BLaER1 treated with 17β-estradiol and CSF1 and Interleukin-3, amounts not matched to agents 10 nM and 100 nM (cell line): ENCODE measurements around the gene MESP1.
"Not testable (repeated sequence)": the region's sequence is repeated elsewhere in the genome, so short reads cannot be mapped to it uniquely, and the experiment has no call there.

Experiments used
- H3K27ac ChIP-seq, 11 experiments: shearing (Covaris generic); formaldehyde crosslinking; 2 replicates each; pipeline ENCODE4 v1.8.1; 2022
- H3K27me3 ChIP-seq, 11 experiments: shearing (Covaris generic); formaldehyde crosslinking; 2 replicates each; pipeline ENCODE4 v1.8.1; 2022
- H3K36me3 ChIP-seq, 11 experiments: shearing (Covaris generic); formaldehyde crosslinking; 2 replicates each; pipeline ENCODE4 v1.8.1; 2022
- H3K4me1 ChIP-seq, 10 experiments: shearing (Covaris generic); formaldehyde crosslinking; 2 replicates each; pipeline ENCODE4 v1.8.1; 2022
- H3K4me2 ChIP-seq, 11 experiments: shearing (Covaris generic); formaldehyde crosslinking; 2 replicates each; pipeline ENCODE4 v1.8.1; 2022
- H3K4me3 ChIP-seq, 10 experiments: shearing (Covaris generic); formaldehyde crosslinking; 2 replicates each; pipeline ENCODE4 v1.8.1; 2022
- H3K9ac ChIP-seq, 11 experiments: shearing (Covaris generic); formaldehyde crosslinking; 2 replicates each; pipeline ENCODE4 v1.8.1; 2022
- H3K9me3 ChIP-seq, 11 experiments: shearing (Covaris generic); formaldehyde crosslinking; replicated peaks in 1 of 11; 2 replicates each; pipeline ENCODE4 v1.8.1; 2022
- H4K20me1 ChIP-seq, 11 experiments: shearing (Covaris generic); formaldehyde crosslinking; 2 replicates each; pipeline ENCODE4 v1.8.1; 2022
- Cebpa-rat ChIP-seq, 11 experiments: shearing (Covaris generic); IDR thresholded peaks; 2 replicates each; pipeline ENCODE4 v1.8.1; 2022

Gene MESP1

DNA sequence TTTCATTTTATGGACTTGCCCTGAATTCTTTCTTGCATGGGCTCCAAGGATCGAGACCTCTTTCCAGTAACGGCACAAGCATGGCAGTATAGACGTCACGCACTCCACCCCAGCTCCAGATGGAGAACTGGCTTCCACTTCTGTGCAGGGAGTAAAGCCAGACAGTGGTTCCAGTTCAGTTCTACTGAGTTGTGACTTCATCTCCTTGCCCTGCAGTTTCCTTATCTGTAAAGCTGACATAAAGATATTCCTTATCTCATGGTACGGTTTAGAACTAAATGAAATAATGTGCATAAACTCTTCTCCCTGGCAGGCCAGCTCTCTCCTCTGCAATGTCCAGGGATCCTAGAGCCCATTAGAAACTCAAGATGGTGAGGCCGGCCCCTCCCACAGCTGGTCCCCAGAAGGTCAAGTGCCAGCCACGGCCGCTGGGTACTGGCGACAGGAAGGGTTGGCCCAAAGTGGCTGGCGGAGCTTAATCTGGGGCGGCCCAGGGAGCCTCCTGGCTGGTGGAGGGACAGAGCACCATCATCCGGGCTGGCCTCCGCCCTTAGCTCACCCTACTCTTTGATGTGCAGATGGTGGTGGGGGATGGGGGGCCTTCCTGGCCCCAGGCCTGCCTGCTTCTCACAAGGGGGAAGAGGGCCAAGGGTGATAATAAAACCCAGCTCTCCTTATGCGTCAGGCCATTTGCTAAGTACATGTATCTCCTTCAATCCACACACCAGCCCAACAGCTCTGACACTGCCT, 32.2 kb upstream of the MESP1 start:
- H3K9ac ChIP-seq, result no peak overlapping the region
- no peaks in the 10 kb centered on the region for H4K20me1 ChIP-seq
- H3K27me3 ChIP-seq, result peaks cover 0 to 7% (median 2%) of the 10 kb centered on the region in 11 experiments; a peak in 9 of 22 replicates
- H3K27ac ChIP-seq, result peak overlapping the region in 2 of 11 experiments; percentile 72 to 77; a peak in 4 of 22 replicates
- peak overlapping the region in 4 of 11 experiments; percentile 0 to 92 (median 86); a peak in 6 of 22 replicates for H3K4me2 ChIP-seq
- H3K4me3 ChIP-seq, result no peak overlapping the region
- H3K9me3 ChIP-seq, result peaks cover 9 to 21% (median 19%) of the 10 kb centered on the region in 11 experiments
- no peak for TF ChIP-seq Cebpa-rat (IDR thresholded peaks at IDR 0.05)
- peaks cover 0 to 36% (median 0%) of the 10 kb centered on the region in 11 experiments; a peak in 6 of 22 replicates for H3K36me3 ChIP-seq
- peaks cover 15 to 64% (median 21%) of the 10 kb centered on the region in 10 experiments for H3K4me1 ChIP-seq

DNA sequence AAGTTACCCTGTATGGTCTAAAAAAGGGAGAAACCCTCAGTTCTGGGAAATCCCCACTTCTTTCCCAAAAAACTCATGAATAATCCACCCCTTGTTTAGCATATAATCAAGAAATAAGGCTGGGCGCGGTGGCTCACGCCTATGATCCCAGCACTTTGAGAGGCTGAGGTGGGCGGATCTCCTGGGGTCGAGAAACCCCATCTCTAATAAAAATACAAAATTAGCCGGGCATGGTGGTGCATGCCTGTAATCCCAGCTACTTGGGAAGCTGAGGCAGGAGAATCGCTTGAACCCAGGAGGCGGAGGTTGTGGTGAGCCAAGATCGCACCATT, 31.5 kb upstream of the MESP1 start:
- not testable (repeated sequence) for H3K9ac ChIP-seq, H3K4me3 ChIP-seq, H4K20me1 ChIP-seq
- Histone ChIP-seq H3K36me3 (peaks cover 0 to 29% (median 0%) of the 10 kb centered on the region in 11 experiments; a peak in 6 of 22 replicates), H3K27me3 (peaks cover 4 to 14% (median 9%) of the 10 kb centered on the region in 11 experiments; a peak in 18 of 22 replicates), H3K9me3 (peaks cover 2 to 14% (median 12%) of the 10 kb centered on the region in 11 experiments; a peak in 21 of 22 replicates), H3K4me1 (peaks cover 22 to 71% (median 28%) of the 10 kb centered on the region in 10 experiments), H3K4me2 (peak overlapping the region in 5 of 11 experiments; percentile 69 to 92 (median 86); a peak in 7 of 22 replicates), H3K27ac (peak overlapping the region in 2 of 11 experiments; percentile 72 to 77; a peak in 3 of 22 replicates)

- peaks cover 0 to 9% (median 7%) of the 10 kb centered on the region in 11 experiments; a peak in 15 of 22 replicates for H3K9me3 ChIP-seq
- peak overlapping the region in 6 of 11 experiments; percentile 41 to 92 (median 82); a peak in 11 of 22 replicates for H3K4me2 ChIP-seq
- TF ChIP-seq Cebpa-rat (IDR thresholded peaks at IDR 0.05), result no peak
- H4K20me1 ChIP-seq, result 0 out of 22 replicates have a peak, but pooled peaks cover 0 to 5% (median 0%) of the 10 kb centered on the region in 11 experiments
- no peak overlapping the region for H3K4me3 ChIP-seq
- peaks cover 27 to 76% (median 34%) of the 10 kb centered on the region in 10 experiments for H3K4me1 ChIP-seq
- H3K36me3 ChIP-seq, result peaks cover 0 to 24% (median 0%) of the 10 kb centered on the region in 11 experiments; a peak in 6 of 22 replicates
- peak overlapping the region in 4 of 11 experiments; percentile 1 to 77 (median 72); a peak in 6 of 22 replicates for H3K27ac ChIP-seq
- H3K27me3 ChIP-seq, result peaks cover 9 to 18% (median 13%) of the 10 kb centered on the region in 11 experiments
- H3K9ac ChIP-seq, result peak overlapping the region in 3 of 11 experiments; percentile 45 to 65 (median 49); a peak in 5 of 22 replicates
Observed at GRCh38 chr15:89781891-89782618, 31.0 kb upstream of the MESP1 start.

GRCh38 chr15:89781055-89781454, 30.0 kb upstream of the MESP1 start:
- Histone ChIP-seq H3K27ac (peak overlapping the region in 5 of 11 experiments; percentile 1 to 77 (median 71); a peak in 8 of 22 replicates), H3K36me3 (peaks cover 0 to 15% (median 0%) of the 10 kb centered on the region in 11 experiments; a peak in 4 of 22 replicates), H3K4me3 (no peak overlapping the region; a peak in 1 of 20 replicates), H3K9me3 (no peaks in the 10 kb centered on the region), H3K4me2 (peak overlapping the region; percentile 41 to 92 (median 69)), H3K9ac (peak overlapping the region in 4 of 11 experiments; percentile 2 to 65 (median 47); a peak in 6 of 22 replicates), H3K4me1 (peaks cover 37 to 86% (median 44%) of the 10 kb centered on the region in 10 experiments), H3K27me3 (peaks cover 19 to 28% (median 22%) of the 10 kb centered on the region in 11 experiments), H4K20me1 (peaks cover 0 to 5% (median 0%) of the 10 kb centered on the region in 11 experiments; a peak in 1 of 22 replicates)
- TF ChIP-seq Cebpa-rat (IDR thresholded peaks at IDR 0.05), result no peak

- TF ChIP-seq Cebpa-rat (IDR thresholded peaks at IDR 0.05), result no peak
- Histone ChIP-seq H3K9me3 (no peaks in the 10 kb centered on the region), H3K9ac (peak overlapping the region in 3 of 11 experiments; percentile 45 to 65 (median 49); a peak in 5 of 22 replicates), H3K36me3 (peaks cover 0 to 15% (median 0%) of the 10 kb centered on the region in 11 experiments; a peak in 4 of 22 replicates), H3K27me3 (peaks cover 20 to 33% (median 27%) of the 10 kb centered on the region in 11 experiments), H3K4me1 (peaks cover 39 to 91% (median 47%) of the 10 kb centered on the region in 10 experiments), H3K27ac (peak overlapping the region in 4 of 11 experiments; percentile 4 to 77 (median 72); a peak in 6 of 22 replicates), H3K4me3 (no peak overlapping the region; a peak in 1 of 20 replicates), H3K4me2 (peak overlapping the region; percentile 41 to 92 (median 69)), H4K20me1 (peaks cover 0 to 5% (median 0%) of the 10 kb centered on the region in 11 experiments; a peak in 1 of 22 replicates)
Observed at GRCh38 chr15:89780601-89781000, 29.6 kb upstream of the MESP1 start.

- Histone ChIP-seq H3K36me3 (no peaks in the 10 kb centered on the region), H4K20me1 (peaks cover 0 to 5% (median 0%) of the 10 kb centered on the region in 11 experiments; a peak in 1 of 22 replicates), H3K9ac (no peak overlapping the region), H3K4me3 (no peak overlapping the region), H3K27me3 (peaks cover 20 to 36% (median 28%) of the 10 kb centered on the region in 11 experiments), H3K9me3 (no peaks in the 10 kb centered on the region), H3K4me2 (peak overlapping the region in 2 of 11 experiments; percentile 8 to 85; a peak in 2 of 22 replicates), H3K27ac (no peak overlapping the region), H3K4me1 (peaks cover 39 to 83% (median 47%) of the 10 kb centered on the region in 10 experiments)
- TF ChIP-seq Cebpa-rat (IDR thresholded peaks at IDR 0.05), result no peak
Observed at GRCh38 chr15:89778861-89779260, 27.8 kb upstream of the MESP1 start.

GRCh38 chr15:89777782-89778380, 26.8 kb upstream of the MESP1 start:
- TF ChIP-seq Cebpa-rat (IDR thresholded peaks at IDR 0.05), result no peak
- H3K4me2 ChIP-seq, result peak overlapping the region; percentile 85 to 97 (median 91); a peak in 20 of 22 replicates
- H3K27me3 ChIP-seq, result peaks cover 20 to 36% (median 28%) of the 10 kb centered on the region in 11 experiments
- peaks cover 39 to 73% (median 47%) of the 10 kb centered on the region in 10 experiments for H3K4me1 ChIP-seq
- H3K4me3 ChIP-seq, result no peak overlapping the region
- H3K27ac ChIP-seq, result no peak overlapping the region
- H3K36me3 ChIP-seq, result no peaks in the 10 kb centered on the region
- H4K20me1 ChIP-seq, result peaks cover 0 to 5% (median 0%) of the 10 kb centered on the region in 11 experiments; a peak in 1 of 22 replicates
- no peaks in the 10 kb centered on the region for H3K9me3 ChIP-seq
- H3K9ac ChIP-seq, result no peak overlapping the region
